Hindlimb muscle (tissue), 1 donor: Measurements from ENCODE around the gene RCOR1. TPM values are rescaled to one million over a fixed set of nuclear protein-coding genes. Genes with fewer than 3 reads are reported as not detected.

Source experiments
- DNase-seq: peaks from one replicate; pipeline ENCODE4 v3.0.0-alpha.2; 2013
- polyA plus RNA-seq: library from polyadenylated mRNA; unstranded; fragments of 120-200 nt; gene quantifications from one replicate; pipeline ENCODE4 v1.2.1, GENCODE V29; 2013; ENCODE audit not compliant: insufficient read length

The RCOR1 gene
- polyA plus RNA-seq, 1 donor = 32.1 TPM

DNA sequence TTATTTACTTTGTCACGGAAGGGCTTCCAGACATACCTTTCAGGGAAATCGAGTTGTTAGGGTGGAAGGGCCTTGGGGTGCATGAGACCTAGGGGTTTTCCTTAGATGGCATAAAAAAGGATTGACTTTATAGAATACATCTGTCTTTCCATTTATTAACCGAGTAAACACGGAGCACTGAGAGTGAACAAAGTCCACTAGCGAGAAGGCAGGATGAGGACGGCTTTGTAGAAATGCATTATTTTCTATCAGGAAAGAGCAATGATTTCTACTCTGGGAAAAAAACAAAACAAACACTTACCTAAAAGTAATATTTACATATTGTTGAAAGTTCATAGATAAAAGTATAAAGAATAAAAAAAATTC is 91.8 kb downstream of the RCOR1 start:
- DNase-seq = no peak

DNA sequence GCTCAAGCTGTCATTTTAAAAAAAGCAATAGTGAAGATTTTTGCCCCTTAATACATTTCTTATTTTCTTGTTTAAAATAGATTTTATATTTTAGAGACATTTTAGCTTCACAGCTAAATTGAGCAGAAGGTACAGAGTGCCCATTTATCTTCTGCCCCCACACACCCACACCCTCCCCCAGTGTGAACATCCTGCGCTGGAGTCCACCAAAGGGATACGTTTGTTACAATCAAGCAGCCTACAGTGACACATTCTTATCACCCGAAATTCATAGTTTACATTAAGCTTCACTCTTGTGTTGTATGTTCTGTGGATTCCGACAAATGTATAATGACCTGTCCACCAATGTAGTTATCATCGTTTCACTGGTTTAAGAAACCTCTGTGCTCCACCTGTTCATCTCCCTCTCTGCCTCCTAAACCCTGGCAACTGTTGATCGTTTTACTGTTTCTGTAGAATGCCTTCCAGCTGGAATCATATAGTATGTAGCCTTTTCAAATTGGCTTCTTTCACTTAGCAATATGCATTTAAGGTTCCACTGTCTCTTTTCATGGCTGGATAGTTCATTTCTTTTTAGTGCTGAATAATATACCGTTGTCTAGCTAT is 93.8 kb downstream of the RCOR1 start:
- no peak for DNase-seq

DNA sequence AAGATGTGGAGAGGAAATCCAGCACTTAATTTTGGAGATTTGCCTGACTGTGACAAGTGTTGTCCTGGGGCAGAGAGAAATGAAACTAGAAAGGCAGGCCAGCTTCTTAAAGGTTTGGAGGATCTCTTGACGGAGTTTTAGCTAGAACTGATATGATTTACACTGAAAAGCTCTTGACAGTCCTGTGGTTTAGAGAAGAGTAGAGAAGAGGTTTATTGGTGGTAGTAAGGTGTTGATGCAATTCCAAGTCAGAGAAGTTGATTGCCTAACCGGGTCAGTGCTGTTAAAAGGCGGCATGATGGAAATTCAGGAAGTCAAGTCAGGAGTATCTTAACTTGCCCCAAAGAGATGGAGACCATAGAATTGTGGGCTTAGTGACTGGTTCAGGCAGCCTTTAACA is 95.8 kb downstream of the RCOR1 start:
- DNase-seq = no peak

DNA sequence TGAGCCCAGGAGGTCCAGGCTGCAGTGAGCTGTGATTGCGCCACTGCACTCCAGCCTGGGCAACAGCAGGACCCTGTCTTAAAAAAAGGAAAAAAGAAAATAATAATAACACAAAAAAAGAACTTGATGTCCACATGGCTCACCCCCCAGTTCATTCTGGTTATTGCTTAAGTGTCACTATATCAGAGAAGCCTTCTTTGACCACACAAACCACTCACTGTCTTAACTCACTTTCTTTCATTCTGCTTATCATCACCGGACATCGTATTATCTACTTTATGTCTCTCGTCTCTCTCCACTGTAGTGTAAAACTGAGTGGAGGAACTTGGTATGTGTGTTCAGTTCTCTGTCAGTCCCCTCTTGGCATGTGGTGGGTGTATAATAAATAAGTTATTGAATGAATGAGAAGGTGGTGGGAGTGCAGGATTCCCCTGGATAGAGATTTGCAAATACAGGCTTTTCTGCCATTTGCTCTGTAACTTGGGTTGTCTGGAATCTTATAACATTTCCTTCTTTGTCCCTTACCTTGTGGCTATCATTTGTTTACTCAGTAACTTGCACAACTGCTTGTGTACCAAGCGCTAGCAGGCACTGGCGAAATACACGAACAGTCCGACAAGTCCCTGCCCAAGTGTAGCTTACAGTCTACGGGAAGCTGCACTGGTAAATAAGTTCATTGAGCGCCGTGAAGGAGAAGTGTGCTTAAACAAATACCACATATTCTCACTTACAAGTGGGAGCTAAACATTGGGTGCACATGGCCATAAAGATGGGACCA is 98.2 kb downstream of the RCOR1 start:
- DNase-seq = no peak

DNA sequence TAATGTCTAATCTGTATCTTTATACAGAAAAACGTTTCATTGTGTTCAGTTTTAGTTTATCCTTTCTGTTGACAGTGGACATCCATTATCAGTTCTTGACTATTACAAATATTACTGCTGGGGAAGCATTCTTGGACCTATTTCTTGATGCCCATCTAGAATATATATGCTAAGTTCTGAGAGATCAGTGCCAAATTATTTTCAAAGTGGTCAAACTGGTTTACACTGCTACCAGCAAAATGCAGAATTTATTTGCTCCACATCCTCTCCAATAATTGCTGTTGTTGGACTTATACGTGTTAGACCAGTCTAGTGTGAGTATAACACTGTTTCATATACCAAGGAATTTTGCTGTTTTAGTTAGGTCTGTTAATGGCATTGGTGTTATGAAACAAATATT is 99.3 kb downstream of the RCOR1 start:
- no peak for DNase-seq

DNA sequence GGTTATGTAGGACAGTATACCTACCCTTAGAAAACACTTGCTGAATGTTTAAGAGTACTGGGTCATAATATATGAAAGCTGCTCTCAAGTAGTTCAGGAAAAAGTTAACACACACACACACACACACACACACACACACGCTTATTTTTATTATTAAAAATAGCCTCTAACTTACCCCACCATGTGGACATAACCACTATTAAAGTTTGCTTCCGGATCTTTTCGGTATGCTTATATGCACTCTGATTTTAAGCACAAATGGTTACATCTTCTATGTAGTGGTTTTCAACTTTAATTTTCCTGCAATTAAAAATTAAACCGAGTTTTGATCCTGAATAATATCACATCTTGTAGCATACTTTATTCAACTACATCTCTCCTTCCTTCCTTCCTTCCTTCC is 99.9 kb downstream of the RCOR1 start:
- DNase-seq = no peak

DNA sequence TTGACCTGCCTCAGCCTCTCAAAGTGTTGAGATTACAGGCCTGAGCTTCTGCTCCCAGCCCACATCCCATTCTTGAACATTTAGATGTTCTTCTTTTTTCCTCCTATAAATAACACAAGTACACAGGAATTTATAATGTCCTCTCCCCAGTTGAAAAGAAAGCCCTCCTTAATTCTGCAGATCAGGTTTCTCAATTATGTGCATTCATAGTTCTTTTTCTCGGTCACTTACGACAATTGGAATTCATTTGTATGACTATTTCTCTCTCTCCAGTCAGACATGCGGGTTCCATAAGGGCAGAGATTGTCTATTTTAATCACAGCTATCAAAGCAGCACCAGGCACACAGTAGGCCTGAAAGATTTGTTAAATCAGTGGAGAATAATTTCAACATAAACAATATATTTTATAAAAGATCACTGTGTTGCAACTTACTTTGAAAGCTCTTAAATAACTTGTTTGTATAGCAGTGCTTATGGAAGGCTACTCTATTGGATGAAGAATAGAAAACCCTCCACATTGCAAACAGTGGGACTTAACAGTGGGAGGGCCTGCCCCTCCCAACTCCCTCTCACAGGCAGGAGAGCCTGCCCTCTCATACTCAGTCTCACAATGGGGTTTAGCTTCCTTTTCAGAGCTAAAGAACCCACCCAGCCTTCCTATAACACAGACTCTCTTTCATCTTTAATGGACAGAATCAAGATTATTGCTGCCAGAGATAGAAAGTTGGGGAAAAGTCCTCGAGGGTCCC is 100.7 kb downstream of the RCOR1 start:
- DNase-seq = no peak

DNA sequence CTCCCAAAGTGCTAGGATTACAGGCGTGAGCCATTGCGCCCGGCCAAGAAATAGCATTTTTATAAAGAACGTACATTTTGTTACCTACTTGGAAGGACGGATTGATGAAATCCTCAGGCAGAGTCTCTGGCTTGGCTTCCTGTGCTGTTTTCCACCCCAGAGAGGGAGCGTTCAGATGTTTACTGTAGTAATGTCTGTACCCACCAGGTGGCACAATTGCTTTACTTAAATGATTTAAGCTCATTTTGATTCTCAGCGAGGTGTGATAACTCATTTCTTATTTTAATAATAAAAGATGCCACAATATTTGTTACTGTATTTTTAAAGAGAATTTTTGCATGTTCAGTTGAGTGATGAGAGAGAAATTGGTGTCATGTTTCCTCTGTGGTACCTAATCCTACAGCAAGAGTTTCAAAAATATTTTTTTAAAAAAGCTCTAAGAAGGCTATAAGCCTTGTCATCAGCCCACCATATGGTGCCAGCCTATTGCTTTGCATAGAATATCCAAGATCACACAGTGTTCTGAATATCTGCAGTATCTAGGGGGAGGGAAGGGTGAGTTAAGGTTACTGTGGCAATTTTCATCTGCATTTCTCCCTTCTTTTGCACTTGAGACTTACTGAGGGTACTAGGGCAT is 102.2 kb downstream of the RCOR1 start:
- DNase-seq = peak; percentile 74

DNA sequence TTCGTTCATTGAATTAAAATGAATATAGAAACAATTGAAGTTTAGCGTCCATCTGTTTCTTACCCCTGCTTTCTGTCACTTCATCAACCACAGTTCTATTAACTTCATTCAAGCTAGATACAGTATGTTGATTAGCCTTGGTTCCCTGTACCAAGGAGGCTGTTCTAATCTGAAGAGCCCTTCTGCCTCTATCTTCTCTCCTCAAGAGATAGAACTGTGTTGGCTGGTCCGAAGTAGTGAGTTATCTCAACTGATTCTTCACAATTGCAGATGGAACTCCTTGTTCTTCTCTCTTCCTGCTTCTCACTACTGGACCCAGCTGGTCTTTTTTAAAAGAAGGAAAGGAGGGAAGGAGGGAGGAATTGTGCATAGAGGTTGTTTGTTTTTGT is 102.7 kb downstream of the RCOR1 start:
- DNase-seq = no peak

DNA sequence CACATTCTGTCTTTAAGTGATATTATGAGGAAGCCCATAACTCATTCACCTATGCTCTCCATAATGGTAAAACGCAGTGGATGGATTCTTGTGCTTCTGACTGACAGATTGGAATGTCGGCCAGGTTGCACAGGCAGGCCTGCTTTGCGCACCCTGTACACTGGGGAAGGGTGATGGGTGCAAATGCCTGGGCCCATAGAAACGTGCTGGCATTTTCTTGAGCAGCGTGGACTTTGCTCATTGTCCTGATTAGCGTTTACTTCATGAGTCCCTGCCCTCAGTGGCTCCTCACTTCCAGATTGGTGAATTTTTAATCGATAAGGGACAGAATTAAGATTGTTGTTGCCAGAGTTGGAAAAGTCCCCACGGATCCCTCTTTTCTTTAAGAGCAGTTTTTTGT is 103.9 kb downstream of the RCOR1 start:
- DNase-seq = no peak

DNA sequence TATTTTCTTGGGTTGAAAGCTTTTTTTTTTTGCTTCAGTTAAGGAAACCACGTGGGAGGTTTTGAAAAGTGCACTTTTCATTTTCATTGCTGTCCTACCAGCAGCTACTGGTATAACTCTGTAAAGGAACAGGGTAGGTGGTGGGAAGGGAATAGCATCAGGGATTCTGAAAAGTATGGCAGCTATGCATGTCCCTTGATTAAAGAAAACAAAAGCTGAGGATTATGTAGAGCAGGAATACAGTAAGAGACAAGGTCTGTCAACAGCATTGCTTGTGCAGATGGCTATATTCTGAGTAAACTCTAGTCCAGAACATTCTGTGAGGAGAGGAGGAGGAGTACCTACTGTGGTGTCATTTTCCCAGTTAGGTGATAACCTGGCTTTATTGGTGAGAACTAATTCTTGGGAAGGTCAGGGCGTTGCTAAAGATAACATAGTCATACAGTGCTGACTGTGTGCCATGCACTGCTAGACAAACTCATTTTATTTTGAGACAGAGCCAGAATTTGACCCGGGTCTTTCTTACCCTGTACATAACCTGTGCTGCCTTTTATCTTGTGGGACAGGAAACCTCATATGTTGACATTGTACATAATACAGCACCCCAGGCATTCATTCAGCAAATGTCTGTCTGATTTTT is 104.5 kb downstream of the RCOR1 start:
- DNase-seq = no peak

DNA sequence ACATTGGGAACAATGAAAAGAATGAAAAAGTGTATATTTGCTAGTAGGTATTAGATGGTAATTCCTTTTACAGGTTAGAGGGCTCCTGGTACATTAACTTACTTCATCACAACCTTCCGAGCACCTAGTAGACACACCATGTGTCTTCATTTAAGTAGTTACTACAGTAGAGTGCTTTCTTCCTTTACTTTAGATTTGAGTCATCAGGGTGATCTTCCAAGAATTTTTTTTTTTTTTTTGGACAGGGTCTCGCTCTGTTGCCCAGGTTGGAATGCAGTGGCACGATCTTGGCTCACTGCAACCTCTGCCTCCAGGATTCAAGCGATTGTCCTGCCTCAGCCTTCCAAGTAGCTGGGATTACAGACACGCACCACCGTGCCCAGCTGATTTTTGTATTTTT is 105.1 kb downstream of the RCOR1 start:
- no peak for DNase-seq

DNA sequence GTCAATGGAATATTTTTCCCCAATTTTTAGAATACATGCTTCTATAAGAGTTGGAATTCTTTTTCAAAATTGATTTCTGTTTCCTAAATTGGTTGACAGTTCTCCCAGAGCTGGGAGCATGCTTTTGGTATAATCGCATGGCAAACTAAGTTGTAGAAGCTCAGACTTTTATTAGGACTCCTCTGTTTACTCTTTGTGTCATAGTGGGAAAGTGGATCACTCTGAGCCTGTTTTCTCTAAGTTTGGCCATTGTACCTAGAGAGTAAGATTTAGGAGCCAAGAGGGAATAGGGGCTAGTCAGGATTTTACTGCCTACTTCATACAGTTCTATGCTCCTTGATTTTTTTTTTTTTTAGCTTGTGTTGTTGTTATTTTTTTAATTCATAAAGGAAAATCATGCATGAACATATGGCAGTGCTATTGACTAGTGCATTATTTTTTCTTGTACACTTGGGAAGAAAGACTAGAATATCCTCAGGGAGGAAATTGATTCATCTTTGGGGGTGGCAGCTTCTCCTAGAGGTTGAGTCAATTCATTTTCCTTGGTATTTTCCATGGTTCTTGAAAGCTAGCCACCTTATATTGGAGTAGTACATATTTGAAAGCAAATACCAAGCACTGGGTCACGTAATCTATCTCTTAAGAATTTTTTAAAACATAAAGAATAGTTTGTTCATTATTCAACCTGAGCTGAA is 107.1 kb downstream of the RCOR1 start:
- DNase-seq = no peak

DNA sequence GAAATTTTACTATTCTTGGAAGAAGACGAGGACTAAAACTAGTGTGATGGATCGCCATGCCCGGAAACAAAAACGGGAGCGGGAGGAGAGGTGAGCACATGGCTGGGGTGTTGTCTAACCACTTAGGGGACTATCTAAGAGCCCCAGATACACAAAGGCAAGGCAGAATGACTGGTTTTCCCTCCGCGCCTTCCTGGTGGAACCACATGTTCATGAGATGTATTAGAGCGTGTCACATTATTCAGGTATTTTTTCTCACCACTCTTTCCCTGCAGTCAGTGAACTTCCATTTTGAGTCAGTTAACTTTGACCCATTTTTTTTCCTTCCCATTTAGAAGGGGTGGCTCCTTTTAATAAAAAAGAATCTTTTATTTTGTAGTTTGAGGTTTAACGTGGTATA is 116.0 kb downstream of the RCOR1 start:
- DNase-seq = no peak

DNA sequence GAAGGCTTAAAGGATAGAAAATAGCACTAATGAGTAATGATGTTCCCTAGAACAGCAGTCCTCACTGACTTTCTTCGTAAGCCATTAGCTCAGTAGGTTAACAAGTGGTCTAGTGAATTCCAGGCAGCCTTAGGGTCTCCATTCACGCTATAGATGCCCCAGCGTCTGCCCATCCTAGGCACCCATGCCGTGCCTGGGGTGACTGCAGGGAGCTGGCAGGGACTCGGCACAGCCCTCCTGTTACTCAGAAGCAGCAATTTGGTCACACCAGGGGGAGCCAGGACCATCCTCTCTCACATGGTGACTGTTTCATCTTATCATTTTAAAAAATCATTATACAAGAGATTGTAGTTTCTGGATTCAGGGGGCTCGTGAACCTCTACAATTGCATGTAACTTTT is 118.8 kb downstream of the RCOR1 start:
- DNase-seq = no peak

DNA sequence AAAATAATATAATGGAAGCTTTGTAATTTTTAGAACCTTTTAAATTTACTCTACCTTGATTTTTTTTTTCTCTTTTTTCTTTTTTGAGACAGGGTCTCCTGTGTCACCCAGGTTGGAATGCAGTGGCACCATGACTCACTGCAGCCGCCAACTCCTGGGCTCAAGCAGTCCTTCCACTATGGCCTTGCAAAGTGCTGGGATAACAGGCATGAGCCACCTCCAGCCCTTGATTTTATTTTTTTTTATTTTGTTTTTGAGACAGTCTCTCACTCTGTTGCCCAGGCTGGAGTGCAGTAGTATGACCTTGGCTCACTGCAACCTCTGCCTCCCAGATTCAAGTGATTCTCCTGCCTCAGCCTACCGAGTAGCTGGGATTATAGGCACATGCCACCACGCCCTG is 119.5 kb downstream of the RCOR1 start:
- DNase-seq = no peak

DNA sequence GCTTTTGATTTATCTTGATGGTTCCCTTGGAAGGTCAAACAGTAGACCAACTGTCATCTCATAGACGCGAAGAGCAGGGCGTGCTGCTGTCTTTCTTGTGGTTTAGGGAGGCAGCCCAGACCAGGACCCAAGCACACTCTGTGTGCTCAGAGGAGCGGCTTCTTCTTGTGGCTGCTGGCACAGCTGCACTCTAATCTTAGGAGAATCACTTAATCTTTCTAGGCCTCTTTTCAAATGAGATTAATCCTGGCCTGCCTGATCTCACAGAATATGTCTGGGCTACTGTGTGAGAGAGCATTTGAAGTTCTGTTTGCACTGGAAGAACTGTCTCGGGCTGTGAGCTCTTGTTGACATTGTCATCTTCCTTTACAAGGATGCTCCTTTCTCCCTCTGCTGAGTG is 124.8 kb downstream of the RCOR1 start:
- no peak for DNase-seq

DNA sequence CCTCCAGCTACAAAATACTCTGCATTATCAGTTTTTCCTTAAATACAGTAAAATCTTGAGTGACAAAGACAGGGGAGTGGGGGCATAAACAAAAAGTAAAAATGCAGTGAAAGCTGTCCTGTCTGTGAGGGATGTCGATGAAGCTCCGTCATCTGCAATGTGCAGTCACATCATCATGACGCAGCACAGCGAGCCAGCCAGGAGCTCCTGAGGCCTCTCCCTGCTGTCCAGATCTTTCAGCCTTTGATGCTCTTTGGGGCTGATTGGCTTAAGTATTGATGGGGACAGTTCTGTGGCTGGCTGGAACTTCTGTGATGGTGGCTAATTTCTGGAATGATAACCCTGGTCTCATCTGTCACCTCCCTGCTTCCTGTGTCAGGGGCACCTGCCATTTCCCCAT is 130.2 kb downstream of the RCOR1 start:
- DNase-seq = no peak

DNA sequence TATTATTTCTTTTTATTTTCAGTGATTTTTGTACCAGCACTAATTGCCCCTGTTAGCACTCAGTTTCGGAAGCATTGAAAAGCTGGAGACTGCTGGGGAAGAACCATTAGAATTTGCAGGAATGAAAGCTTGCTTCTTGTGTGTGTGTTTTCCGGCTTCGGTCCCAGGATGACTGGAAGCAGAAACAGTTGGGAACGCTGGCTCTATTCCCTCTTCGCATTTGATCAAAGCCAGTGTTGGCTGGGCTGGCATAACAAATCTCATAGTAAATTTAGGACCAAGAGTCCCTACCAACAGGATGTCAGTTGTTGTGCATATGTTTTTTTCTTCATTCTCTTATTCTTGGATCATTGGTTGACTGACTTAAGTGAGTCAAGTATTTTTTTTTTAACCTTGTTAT is 131.2 kb downstream of the RCOR1 start:
- DNase-seq = no peak

DNA sequence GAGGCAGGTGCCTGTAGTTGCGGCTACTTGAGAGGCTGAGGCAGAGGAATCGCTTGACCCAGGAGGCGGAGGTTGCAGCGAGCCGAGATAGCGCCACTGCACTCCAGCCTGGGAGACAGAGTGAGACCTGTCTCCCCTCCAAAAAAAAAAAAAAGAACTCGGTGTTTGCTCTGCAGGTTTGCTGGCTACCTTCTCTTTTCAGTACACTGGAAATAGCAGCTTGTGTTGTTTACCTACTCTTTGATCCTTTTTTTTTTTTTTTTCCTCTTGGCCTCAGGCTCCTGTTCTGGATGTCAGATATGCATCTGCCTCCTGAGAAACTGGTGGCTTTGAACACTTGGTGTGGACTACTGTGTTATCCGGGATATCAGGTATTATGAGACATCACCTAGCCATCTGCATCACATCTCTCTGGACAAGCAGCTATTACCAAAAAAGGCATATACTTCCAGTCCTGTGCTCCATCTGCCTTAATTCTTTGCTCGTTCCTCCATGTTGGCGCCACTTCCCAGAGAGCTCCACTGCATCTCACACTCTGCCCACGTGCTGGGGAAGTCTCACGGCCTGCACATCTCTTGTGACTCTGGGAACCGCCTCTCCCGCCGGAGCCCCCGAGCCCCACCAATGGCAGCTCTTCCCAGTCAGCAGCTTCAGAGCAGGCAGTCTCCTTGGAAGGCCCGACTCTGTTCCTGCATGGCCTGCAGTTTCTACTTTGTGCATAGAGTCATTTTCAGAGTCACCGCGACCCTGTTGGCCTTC is 133.9 kb downstream of the RCOR1 start:
- DNase-seq = no peak

DNA sequence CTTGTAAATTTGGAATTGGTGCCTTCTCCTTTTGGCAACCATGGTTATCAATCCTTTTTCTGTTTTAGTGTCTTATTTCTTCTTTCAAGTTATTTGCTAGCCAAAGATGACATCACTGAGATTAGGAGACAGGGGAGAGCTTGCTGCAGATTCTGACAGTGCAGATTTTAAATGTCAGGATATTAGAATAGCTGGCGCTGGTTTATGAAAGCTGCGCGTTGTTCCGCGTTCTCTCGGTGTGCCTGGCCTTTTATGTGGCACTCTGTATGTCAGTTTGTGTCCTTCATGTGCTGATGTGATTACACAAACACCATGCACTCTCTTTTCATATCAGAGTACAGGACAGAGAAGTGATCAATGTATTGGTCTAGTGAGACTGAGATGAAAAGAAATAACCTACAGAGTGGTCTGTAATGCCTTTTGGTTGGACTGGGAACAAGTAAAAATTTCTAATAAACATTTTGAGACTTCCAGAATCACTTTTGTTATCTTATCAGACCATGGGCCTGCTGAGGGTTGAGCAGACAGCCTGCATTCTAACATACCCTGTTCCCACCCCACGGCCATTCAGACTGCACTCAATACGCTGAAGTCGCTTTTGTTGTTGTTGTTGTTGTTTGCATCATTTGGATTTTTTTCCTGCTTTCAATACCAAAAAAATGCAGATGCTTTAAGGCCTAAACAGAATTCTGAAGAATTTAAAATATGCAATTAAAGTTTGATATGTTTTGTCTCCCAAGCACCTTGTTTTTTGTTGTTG is 135.1 kb downstream of the RCOR1 start:
- no peak for DNase-seq
